ENCODE data around the gene MICAL3.

MICAL3 gene

DNA sequence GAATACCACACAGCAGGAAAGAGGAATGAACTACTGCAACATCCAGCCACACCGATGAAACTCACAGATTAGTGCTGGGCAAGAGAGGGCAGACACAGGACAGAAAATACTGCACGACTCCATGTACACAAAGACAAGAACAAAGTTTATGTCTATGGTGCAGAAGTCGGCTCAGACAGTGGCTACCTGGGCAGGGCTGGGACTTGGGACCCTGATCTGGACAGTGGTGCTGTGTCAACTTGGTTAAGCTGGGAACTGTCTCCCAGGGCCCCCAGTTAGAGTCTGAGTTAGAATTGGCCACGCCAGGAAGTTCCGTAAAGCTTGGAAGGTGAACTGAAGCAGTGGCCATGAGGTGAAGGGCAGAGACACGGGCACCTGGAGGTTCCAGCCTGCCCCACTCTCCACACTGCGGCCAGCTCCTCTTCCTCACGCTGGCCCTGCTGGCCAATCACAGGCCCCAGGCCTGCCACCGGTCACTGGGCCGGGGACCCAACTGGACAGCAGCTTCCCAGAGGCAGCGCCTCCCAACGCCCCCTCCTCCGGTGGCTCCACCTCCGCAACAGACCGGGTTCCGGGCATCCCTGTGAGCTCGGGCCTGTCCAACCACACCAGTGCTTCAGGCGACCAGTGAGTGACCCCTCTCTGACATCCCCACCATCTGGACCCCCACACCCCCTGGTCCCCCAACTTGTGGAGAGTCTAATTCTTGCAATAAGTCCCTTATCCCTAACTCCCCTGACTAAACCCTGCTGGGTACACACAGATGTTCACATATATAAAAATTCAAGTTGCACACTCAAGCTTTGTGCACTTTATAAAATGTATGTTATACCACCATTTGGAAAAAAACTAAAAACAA is 93.7 kb downstream of the MICAL3 start:
- no peak for DNase-seq (ENCODE audit: low spot score)

DNA sequence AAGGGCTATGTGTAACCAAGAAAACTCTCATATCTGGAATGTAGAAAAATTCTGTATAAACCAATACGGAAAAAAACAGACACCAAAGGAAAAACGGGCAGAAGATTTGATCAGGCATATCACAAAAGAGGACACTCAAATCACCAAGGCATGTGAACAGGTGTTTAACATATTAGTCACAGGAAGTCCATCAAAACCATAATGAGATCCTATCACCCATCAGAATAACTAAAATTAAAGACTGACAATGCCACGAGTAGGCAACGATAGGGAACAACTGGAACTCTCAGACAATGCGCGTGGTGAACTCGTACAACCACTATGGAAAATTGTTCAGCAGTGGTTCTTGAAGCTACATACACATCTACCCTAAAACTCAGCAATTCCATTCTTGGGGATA is 94.5 kb downstream of the MICAL3 start:
- no peak for DNase-seq (ENCODE audit: low spot score)

DNA sequence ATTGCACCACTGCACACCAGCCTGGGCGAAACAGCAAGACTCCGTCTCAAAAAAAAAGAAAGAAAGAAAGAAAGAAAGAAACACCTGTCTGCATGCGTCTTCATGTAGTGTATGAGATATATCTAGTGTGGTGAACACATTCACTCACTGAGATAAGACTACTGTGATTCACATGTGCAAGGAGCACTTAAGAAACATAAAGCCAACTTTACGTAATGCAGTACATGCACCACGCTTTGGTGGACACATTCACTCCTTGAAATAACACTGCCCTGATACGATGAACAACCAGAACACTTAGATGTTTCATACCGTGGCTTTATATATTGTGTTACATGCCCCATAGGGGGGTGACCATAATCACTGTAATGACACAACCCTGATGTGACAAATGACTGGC is 96.0 kb downstream of the MICAL3 start:
- DNase-seq (ENCODE audit: low spot score), result no peak

DNA sequence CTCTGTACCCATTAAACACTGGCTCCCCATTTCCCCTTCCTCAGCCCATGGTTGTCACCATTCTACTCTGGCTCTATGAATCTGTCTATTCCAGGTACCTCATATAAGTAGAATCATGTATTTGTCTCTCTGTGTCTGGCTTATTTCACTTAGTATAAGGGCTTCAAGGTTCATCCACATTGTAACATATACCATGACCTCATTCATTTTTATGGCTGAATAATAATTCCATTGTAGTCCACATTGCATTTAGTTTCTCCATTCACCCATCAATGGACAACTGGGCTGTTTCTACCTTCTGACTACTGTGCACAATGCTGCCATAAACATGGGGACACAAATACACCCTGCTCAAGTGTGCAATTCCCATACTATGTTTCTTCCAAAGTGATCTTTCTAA is 97.3 kb downstream of the MICAL3 start:
- no peak for DNase-seq (ENCODE audit: low spot score)

DNA sequence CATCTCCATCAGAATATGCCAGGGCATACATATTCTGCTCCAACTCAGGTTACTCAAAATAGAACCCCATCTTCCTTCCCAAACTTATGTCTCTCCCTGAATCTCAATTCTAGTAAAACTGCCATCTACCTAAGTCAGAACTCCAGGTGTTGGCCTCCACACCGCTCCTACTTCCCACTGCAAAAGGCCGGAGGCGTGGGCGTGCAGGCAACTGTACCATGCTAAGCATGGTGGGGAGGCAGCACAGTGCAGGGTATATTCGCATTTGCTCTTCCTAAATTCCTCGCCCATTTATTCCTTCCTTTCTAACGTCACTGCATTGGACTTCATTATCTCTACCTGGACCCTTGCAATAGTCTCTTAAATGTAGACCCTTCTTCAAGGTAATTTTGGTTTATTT is 97.8 kb downstream of the MICAL3 start:
- no peak for DNase-seq (ENCODE audit: low spot score)

DNA sequence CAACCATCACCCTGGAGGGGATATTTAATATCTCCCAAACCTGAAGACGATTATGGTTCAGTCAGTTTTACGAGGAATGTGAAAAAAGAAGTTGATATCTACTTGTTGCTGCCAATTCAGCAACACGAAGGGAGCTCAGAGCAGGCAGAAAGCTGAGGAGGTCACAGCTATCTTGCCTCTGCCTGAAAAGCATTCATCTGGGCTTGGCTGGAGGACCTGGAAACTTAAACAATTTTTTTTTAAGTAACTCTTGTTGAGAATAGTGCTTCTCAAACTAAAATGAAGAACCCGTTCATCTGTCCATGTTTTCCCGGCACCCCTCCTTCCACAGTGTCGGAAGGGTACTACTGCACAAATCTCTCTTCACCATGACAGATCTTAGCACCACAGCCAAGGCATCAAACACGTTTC is 98.9 kb downstream of the MICAL3 start:
- no peak for DNase-seq (ENCODE audit: low spot score)

DNA sequence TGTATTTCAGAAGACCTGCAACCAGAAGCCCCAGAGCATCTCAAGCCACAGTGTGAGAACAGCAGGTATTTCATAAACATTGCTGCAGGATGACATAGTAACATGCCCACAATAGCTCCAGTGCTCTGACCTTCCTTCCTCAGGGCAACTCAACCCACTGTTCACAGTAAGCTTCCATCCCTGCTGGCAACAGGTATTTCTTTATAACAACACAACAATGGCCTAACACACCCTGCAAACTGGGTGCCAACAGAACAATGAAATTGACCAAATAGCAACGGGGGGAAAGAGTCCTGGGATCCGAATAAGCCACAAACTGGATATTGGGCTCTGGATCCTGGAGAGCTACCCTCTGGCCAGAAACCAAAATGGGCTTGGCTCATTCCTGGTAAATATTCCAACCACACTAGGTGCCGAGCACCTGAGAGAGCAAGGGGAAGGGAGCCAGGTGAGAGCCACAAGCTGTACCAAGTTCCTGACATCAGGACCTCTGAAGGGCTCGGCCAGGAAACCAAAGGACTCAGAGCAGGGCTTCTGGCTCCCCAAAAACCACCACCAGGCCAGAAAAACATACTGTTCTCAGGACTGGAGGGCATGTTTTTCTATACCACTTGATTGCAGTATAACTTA is 99.5 kb downstream of the MICAL3 start:
- DNase-seq (ENCODE audit: low spot score), result no peak

DNA sequence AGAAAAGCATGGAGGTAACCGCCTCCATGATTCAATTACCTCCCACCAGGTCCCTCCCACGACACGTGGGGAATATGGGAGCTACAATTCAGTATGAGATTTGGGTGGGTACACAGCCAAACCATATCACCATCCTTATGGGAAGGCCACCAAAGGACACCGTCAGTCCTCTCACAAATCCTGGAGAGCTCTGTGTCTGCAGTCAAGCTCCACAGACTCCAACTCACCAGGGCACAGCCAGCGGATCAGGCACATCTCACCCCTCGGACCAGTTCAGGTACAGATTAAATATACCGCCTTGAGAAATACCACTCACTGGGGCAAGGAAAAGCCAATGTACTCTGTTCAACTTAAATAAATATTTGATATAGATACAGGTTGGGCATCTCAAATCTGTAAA is 100.3 kb downstream of the MICAL3 start:
- no peak for DNase-seq (ENCODE audit: low spot score)

DNA sequence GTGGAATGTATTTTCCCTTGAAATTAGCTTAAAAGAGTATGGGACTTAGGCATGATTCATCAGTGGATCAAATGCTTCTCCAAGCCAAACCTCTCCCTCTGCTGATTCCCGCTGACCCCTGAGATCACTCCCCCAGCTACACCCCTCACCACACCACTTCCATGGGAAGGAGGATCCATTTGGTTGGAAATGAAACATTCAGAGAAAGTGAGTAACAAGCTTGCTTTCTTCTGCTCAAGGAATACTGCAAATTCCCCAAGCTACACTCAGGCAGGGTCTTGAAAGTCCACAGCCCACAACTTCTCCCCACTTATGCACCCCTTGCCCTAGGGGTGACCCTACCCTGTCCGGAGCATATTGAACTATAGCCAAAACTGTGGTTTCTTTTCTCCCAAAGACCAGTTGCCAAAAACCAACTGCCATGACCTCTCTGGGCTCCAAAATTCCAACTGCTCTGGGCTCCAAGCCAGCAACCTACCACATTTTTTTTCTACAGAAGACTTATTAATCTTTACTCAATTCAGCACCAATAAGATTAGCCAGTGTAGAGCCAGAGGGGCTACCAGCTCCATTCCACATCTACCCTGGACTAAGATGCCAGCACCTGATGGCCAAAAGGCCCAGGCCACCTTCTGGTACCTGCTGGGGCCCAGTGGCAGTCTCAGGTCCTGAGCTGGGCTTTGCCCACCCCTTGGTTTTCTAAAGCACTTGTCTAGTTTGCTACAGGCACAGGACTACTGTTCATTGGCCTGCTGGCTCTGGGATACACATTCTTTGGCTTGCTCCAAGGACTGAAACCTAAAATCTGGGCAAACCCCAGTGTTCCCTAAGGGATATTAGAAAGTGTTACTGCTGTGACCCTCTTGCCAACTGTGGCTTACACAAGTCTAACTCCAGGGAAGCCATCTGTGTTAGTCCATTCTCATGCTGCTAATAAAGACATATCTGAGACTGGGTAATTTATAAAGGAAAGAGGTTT is 101.1 kb downstream of the MICAL3 start:
- DNase-seq (ENCODE audit: low spot score), result no peak

DNA sequence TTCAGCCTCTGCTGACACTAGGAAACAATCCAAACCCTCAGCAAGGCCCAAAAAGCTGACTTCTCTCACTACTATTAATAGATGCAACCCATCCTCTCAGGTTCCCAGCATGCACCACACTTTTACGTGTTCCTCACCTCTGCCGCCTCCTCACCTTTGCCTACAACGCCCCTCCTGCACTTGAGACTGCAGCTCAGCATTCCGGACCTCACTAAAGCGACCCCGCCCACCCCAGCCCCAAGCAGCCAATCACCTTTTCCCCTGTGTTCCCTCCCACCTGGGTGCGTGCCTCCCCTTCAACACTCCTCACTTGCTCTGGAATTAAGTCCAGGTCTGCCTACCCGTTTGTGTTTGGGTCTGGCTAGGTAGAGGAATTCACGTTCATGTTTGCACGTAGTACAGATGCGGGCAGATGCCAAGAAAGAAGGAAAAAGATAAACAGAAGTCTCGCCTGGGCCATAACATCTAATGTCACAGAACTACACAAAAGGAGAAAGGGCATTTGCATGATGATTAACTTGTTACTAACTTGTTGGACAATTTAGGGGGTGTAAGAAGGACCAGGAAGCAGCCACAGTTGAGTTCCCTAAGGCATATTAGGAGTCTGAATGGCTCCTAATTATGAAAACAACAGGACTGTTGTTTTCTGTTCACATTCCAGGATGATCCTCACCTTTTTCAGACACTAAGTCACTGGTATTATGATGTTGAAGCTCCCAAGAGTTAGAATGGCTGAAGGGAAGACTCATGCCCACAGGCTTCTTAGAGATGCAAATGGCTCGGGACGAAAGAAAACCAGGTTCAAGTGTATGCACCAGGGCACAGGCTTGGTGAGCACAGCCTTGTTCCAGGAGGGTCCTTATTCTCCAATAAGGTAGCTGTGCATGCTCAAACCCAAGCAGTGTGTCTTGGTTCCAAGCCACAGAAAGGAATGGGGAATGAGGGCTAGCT is 102.2 kb downstream of the MICAL3 start:
- DNase-seq (ENCODE audit: low spot score), result no peak

DNA sequence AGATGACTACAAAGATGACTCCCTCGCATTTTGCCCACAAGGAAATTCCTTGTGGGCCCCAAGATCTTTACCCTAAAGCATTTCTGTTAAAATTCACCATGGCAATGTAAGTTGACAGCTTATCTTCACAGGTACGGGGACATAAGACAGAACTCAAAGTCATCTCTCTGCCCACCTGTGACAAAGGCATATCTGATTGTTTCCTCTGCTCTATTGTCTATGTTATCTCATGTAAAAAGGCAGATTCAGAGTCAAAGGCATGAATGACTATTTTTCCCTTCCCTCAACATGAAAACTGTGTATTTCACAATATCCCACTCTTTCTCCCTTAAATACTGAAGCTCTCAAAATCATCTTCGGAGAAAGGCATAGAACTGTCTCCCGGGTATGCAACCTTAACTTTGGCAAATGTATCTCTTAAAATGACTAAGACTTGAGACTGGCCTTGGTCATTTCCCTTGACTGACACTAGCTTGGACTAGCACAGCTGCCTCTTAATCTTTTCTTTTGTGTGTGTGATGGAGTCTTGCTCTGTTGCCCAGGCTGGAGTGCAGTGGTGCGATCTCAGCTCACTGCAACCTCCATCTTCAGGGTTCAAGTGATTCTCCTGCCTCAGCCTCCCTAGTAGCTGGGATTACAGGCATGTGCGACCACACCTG is 103.2 kb downstream of the MICAL3 start:
- no peak for DNase-seq (ENCODE audit: low spot score)

DNA sequence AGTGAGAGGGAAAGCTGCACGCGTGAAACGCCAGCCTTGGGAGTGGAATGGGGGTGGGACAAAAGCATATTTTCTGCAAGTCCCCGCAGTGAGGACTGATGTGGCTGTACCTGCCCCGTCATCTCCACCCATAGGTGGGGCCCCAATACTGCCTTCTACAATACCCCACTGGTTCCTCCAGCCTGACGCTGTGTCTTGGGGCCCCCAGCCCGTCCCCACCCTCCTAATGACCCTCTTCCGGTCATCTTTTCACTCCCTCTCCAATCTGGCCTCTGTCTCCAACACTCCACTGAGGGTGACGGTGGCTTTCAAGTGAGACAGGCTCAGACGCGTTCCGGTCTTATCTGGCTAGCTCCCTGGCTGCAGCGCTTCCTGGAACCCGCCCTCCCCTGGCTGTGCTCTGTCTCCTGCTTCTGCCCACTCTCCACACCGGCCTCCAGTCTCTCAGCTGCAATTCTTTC is 104.2 kb downstream of the MICAL3 start:
- DNase-seq (ENCODE audit: low spot score), result no peak

DNA sequence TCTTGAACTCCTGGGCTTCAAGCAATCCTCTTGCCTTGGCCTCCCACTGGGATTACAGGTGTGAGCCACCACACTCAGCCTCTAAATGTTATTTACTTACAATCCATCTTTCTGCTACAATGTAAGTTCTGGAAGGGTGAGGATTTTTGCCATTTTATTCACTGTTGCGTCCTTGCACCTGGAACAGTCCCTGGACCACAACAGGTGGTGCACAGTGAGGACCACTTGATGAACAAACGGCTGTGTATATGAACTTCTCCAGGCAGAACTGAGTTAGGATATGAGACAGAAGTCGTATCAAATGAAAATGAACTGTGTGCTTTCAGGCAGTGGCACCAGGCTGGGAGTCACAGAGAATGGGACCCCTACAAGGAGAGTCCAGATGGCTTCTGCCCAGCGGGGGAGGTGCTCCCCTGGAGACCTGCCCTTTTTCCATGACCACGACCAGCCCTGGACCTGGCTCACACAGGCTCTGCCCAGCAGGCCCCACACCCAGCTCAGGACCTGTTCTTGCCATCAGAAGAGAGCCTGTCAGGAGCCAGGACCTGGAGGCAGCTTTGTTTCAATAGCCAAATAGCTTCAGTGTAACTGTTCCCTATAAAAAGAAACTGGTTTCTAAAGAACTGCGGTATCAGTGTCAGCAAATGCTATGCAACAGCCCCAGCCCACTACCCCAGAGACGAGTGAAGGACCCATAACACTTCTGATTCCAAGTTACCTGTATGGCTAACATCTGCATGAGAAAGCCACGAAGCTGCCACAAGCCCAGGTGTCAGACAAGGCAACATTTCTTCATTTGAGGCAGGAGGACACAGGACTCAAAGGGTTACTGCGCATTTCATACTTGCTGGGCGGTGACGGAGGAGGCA is 104.9 kb downstream of the MICAL3 start:
- DNase-seq (ENCODE audit: low spot score), result no peak

DNA sequence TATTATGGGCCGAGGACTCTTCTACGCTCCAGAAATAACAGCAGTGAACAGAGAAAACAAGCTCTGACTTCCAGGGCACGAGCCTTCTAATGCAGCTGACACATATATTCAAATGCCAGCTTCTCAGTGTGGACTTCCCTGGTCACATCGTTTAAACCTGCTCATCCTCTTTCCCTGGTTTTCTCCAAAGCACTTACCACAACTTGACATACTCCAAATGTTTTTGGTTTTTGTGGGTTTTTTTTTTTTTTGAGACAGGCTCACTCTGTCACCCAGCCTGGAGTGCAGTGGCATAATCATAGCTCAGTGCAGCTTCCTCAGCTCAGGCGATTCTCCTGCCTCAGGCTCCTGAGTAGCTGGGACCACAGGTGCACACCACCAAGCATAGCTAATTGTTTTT is 105.5 kb downstream of the MICAL3 start:
- DNase-seq (ENCODE audit: low spot score), result no peak

DNA sequence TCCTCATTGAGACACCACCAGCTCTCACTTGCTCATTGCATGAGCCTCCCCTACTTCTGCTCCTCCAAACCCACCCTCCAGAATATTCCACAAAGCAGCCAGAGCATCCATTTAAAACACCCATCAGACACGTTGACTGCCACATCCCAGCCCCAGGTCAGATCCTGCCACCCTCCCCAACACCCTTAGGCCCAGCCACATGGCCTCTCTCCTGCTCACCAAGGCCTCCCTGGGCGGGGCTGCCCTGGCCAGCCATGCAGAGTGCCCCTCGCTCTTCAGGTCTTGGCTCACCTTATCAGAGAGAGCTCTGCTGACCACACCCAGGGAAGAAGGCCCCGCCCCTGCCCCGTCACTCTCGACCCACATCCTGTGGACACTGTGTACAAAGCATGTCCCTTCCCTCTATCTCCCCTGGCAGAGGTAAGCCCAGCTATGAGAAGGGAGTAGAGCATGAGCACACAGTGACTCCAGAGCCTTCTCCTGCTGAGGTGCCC is 106.8 kb downstream of the MICAL3 start:
- no peak for DNase-seq (ENCODE audit: low spot score)

DNA sequence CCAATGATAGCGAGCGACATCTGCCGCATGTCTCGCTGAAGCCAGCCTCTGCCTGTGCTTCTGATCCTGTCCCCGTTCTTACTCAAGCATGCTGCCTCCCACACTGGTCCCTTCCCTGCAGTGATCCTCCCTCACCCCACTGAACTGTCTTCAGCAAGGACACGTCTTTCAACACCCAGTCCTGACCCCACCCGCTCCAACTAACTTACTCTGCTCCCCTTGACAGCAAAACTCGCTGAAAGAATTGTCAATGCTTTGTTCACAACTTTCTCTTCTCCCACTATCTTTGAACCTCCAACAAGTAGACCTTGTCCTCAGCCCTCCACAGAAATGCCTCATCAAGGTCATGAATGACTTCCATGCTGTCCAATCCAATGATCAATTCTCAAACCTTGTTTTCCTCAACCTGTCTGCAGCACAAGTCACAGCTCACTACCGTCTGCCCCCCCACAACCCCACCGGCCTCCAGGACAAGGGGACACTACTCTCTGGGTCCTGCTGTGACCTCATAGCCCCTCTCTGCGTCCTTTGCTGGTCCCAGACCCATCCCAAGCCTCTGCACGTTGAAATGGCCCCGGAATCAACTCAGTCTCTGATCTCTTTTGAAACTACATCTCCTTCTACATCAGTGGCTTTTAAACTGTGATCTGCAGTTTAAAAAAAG is 108.0 kb downstream of the MICAL3 start:
- no peak for DNase-seq (ENCODE audit: low spot score)

DNA sequence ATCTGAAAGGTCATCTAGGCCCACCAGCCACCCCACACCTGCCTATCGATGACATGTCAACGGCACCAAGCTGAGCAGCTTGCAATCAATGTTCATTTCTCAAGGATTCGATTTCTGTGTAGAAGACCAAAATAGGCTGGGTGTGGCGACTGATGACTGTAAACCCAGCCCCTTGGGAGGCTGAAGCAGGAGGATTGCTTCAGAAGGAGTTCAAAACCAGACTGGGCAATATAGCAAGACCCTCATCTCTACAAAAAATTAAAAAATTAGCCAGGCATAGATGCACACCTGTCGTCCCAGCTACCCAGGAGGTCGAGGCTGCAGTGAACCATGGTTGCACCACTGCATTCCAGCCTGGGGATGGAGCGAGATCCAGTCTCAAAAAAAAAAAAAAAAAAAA is 108.7 kb downstream of the MICAL3 start:
- DNase-seq (ENCODE audit: low spot score), result no peak

DNA sequence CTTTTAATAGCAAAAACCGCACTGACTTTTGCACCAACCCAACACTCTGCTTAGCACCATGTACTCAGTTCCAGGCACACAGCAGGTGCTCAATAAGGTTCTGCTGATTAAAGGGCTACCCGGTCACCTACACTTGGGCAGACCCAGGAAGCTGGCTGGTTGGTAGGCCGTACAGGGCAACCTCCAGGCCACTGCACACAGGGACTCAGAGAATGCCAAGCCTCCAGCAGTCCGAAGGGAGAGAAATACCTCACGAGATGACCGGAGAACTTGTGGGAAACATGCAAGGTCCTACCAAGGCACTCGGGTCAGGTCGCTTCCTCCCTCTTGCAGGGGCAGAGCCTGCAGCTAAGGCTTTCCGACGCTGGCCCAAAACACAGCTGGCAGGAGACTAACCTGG is 109.2 kb downstream of the MICAL3 start:
- no peak for DNase-seq (ENCODE audit: low spot score)

DNA sequence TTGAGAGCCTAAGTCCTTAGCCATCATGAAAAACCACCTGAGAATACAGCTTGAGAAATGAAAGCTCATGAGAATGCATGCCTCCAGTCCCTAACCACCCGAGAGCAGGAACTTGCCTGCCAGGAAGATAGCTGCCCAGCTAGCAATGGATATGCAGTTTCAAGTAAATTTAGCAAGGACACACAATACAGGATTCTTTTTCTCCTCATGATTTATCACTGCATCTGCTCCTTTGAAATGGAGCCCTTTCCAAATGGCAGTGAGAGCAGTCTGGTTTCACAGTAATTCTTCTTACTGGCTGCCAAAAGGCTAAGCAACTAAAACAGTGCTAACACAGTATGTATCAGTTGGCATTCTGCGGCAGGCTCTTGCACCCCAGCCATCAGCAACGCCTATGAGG is 109.9 kb downstream of the MICAL3 start:
- no peak for DNase-seq (ENCODE audit: low spot score)
